Loucy (cell line): ENCODE data around the gene CADM4.

ENCODE experiments used
- CTCF ChIP-seq: fragments of 200-600 bp; sonication (generic); conservative IDR thresholded peaks from 2 replicates; pipeline ENCODE4 v1.5.1; 2014; ENCODE audit warnings: mild to moderate bottlenecking, antibody characterized with exemption, low read length
- EZH2phosphoT487 ChIP-seq: fragments of 200-600 bp; IDR thresholded peaks from 2 replicates; pipeline ENCODE4 v1.6.1; 2018; ENCODE audit warnings: antibody characterized with exemption, mild to moderate bottlenecking, moderate library complexity, borderline replicate concordance

DNA sequence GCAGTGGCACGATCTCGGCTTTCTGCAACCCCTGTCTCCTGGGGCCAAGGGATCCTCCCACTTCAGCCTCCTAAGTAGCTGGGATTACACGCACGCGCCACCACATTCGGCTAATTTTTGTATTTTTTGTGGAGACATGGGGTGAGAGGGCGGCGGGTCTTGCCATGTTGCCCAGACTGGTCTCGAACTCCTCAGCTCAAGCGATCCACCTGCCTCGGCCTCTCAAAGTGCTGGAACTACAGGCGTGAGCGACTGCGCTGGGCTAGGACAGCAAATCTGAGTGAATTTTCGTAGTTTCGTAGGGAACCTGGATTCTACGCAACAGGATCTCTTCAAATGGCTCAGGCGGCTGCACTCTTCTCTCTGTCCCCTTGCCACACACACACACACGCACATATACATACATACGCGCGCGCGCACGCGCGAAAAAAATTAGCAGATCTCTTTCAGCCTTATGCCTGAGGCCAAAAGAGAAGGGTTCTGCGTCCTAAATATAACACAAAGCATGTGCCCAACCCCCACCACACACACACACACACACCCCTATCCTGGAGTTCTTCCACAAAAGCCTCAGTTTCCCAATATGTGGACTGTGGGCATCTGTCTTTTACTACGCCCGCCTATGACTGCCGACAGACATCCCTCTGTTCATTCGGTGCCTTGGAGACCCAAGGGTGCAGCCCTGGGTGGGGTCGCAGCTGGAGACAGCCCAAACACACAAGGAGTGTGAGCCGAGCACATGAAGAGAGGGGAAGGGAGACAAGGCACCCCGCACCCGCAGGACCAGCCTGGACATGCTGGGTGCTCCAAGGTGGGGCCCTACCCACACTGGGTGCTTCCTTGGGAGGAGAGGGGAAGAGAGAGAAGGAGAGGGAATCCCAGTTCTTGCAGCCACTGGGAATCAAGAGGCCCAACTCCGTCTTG, 63.4 kb downstream of the CADM4 start:
- TF ChIP-seq CTCF = no peak
- TF ChIP-seq EZH2phosphoT487 = no peak
